HG03469 (cell line): Measurements from ENCODE around the gene SBF2.
A peak's percentile ranks its signal among the peaks of the same experiment; 100 is the strongest.

Experiments used
- ATAC-seq: cut with Tn5 transposase; IDR thresholded peaks from one replicate; pipeline ENCODE4 v1.9.1; 2021; ENCODE audit warnings: mild to moderate bottlenecking, moderate library complexity, moderate number of reproducible peaks; ENCODE audit not compliant: unreplicated experiment

Gene SBF2

DNA sequence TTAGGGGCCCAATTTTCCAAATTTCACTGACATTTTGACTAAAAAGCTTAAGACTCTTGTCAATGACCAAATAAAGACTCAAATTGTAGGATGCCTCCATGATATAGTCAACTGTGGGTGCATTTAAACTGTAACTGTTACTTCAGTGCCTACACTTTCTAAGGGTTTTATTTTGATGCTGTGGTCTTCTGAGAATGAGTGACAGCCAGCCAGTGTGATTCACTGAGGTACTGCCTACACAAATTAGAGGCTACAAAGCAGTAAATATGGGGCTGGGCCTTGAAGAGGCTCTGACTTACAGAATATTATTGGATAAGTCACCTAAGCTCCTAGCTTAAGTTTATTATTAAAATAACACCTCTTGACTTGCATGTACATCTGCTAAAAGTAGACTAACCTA lies 419.6 kb downstream of the SBF2 start:
- no peak for ATAC-seq

DNA sequence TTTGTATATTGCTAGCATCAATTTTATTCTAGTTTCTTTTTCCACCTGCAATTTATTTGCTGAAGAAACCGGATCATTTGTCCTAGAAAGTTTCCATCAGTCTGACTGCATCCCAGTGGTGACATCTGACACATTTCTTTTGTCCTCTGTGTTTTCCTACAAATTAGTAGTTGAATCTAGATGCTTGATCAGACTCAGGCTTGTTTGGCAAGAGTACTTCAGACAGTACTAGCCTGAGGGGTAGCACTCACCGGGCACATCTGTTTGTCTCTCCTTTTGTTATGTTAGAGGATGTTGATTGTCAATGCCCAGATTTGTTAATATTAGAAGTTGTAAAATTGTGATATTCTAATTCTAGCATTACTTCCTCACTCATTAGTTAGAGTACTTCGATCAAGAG lies 425.4 kb downstream of the SBF2 start:
- ATAC-seq: no peak

DNA sequence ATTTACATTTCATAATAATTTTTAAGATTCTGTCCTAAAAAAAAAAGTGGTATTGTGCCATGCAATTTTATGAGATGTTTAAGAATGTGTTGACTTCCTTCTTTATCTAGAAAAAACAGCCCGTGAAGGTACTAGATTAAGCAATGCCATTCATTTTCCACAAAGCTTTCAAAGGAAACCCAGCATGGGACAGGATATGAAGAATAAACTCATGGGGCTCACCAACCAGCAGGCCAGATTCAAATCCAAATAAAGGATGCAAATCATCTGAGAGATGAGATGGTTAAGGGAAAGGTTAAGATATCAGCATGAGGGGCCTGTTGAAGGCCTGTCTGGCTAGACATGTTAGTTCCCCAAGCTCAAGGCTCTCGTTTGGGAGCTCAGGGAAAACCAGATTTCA lies 431.0 kb downstream of the SBF2 start:
- no peak for ATAC-seq

DNA sequence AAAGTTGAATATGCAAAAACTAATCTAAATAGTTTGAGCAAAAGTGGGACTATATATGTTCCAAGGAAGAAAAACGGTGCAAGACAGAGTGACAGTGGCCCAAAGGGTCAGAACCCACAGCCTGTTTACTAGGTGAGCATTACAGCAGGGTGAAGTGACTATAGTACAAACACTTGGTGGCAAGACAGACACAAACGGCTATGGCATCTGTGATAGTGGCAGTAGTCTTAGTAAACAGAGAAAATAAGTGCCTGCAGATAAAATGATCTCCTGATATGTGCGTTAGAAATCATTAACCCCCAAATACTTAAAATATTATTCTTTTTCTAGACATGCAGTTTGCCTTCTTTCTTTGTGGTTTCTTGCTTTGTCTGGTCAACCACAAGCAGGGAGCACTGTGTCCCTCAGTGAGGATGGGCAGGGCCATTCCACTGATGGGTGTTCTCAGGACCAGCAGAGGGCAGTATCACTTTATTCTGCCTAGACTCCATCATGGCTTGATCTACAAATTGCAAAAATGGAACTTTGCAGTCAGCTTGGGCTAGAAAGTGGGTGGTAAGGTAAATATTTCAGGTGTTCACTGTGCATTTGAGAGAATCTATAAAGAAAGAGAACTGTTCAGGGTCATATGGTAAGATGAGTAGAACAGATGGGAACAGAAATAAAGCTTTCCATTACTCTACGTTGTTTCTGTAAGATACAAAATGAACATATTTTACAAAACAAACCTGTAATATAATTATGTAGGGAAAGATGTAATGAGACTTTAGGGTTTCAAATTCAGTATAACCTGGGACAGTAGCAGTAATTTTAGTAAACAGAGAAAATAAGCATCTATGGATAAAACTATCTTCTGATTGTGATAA lies 431.9 kb downstream of the SBF2 start:
- peak; percentile 81 for ATAC-seq

DNA sequence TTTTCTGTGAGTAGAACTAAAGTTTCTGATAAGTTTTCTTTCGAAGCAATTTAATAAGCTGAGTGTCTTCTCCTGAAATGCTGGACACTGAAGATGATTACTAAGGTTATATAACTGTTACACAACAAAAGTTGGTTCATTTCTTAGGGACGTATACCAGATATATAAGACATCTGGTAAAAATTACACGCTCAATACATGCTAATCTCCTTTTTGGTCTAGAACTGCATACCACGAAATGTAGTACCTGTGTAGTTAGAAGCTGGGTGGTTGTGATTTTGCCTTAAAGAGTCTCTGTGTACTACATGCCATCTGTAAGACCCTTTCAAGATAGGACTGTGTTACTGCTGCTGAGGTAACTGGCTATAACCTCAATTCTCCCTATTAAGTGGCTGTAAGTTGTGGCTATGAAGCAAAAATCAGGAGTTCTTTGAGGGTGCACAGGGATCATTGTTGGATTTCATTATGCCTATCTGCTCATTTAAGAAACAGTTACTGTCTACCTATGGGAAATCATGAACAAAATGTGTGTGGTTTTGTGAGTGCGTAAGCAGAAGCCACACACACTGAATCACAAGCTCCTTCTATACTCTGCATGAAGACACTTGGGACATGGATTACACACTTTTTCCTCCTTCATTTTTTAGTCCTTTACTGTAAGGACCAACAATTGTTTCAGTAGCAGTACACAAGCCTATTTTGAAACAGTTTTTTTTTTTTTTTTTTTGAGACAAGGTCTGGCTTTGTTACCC lies 434.3 kb downstream of the SBF2 start:
- no peak for ATAC-seq

DNA sequence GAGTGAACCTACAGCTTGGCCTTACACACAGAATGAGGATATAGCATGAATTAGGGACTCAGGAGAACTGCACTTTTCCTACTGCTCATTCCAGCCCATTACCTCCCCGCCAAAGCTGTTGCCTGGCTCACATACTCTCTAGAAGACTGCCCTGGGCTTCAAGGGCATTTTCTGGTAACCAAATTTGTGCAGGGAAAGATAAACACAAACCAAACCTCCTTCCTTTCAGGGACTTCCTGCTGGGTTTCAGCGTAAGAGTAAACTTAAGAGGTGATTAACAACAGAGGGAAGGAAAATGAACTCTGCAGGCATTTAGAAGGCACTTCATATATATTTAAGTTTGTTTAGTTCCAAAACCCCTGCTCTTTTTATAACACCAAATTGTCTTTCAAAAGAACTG lies 435.2 kb downstream of the SBF2 start:
- no peak for ATAC-seq

DNA sequence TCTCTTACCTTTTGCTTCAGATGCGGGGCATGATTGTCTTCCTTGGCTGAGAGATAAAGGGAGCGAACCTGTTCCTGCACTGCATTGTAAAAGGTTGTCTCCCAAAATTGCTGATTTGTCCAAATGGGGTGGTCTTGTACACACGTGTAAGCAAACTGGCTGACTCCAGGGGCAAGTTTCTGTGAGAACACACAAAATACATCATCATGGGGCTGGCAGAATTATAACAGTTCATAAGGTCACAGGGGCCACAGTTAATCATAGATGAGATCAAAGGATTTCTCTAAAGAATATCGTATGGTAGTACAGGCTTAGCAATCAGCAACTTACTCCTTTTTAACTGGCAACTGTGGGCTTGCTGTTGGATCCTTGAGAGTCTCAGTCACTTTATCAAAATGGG lies 435.8 kb downstream of the SBF2 start:
- no peak for ATAC-seq

DNA sequence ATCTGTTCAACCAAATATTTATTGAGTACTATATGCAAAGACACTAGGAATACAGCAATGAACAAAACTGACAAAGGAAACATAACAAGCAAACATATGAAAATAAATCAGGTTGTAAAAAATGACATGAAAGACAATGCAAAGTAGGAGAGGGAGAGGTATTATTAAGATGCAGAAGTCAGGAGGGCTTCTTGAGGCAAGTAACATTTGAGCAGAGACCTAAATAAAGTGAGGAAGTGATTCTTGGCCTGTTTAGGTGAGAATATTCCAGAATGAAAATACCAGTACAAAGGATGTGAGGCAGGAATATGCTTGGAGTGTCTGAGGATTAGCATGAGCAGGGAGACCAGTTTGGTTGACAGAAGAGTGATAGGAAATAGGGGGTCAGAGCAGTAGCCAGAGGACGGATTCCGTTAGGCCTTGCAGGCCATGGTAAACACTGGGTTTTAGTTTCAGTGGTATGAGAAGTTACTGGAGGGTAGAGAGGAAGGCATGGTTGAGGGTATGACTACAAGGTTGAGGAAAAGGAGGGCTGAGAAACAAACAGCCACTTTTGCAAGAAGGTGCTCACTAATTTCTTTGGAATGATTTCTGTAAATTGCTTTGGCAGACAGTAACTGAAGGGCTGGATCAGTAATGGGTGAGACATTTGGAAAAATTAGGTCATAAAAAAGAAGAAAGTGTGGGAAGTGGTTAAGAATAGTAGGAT lies 438.3 kb downstream of the SBF2 start:
- no peak for ATAC-seq

DNA sequence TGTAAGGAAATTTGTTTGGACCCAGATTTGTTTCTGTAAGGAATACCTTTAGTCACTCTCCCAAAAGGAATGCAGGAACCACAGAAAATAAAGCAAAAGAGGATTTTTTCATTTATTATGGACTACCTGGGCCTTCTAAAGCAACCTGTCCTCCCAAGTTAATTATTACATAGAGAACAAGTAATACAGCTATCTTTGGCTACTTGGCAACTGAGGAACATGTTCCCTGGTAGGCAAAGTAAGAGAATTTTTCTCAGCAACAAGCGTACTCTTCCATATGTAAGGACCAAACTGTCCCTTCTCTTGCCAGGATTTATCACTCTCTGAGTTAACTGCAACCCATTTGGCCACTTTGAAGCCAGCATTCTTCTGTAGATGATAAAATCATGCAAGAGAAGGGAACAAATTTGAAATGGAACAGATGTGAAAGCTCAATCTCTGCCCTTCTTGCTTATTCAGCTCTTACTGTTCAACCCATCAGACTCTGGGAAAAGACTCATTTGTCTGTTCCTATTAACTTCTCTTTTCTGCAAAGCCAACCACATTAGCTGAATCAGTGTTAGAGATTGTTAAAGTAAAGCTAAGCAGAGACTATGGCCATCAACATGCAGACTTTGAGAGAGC lies 440.0 kb downstream of the SBF2 start:
- ATAC-seq: no peak

DNA sequence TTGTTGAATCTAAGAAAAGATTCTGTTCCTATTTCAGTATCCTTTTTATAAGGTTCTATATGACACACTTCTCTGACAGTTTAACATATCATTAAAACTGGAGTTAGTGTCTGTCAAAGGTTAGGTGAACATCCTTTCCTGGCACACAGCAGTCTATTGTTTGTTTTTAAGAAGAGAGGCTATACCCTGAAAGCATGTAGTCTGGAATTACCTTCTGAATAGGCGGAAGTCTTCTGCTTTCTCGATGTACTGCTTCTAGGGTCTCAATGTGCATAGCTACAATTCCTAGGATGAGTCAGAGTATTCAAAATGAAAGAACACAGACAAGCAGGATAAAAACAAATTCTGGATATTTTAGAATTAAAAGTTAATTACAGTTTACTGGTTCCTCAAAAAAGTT lies 441.6 kb downstream of the SBF2 start:
- ATAC-seq: no peak

DNA sequence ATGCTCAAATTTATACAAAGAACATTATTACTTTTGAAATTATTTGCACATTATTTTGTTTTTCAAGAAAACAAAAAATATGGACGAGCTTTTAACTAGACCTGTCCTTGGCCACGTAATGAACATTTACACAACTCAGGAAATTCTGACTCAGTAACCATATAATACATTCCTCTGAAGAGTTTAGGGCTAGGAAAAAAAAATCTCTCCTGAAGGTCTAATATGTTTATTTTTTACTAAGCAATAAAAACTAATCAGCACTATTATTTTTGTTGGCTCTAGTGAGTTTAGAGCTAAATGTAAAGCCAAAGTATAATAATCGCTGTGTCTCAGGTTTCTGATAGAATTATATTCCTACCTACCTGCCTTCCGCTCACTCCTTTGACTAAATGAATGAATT lies 442.7 kb downstream of the SBF2 start:
- no peak for ATAC-seq

DNA sequence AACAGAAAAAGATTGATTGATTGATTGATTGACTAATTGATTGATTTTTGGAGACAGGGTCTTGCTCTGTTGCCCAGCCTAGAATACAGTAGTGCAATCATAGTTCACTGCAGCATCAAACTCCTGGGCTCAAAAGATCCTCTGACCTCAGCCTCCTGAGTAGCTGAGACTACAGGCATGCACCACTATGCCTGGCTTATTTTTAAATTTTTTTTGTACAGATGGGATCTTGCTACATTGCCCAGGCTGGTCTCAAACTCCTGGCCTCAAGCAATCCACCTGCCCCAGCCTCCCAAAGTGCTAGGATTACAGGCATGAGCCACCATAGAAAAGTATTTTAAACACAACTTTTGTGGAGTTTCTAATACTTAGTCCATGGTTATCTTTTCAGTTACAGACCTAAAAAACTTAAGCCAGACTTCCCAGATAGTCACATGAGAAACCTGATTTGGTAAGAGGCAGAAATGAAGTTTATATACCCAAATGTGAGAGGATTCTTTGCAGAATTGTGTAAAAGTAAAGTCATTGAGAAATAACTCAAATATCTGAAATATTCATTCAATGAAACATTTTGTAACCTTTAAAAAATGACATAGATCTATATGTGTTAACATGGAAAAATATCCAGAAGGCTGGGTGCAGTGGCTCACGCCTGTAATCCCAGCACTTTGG lies 443.7 kb downstream of the SBF2 start:
- no peak for ATAC-seq

DNA sequence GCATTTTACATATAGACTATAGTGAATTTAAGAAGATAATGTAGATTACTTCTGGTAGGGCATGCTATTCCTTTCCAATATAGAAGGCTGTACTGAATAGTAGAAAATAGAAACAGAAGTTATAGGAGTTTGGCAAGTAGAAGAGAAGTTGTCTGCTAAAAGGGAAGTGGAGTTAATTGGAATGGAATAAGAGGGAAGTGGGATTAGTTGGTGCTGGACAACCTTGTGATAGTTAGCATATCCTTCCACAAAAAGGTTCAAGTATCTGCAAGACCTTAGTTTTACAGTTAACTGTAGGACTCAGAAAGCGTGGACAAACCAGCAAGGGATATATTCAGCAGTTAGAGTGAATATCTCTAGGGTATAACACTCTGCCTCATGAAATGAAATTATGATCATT lies 444.6 kb downstream of the SBF2 start:
- no peak for ATAC-seq

DNA sequence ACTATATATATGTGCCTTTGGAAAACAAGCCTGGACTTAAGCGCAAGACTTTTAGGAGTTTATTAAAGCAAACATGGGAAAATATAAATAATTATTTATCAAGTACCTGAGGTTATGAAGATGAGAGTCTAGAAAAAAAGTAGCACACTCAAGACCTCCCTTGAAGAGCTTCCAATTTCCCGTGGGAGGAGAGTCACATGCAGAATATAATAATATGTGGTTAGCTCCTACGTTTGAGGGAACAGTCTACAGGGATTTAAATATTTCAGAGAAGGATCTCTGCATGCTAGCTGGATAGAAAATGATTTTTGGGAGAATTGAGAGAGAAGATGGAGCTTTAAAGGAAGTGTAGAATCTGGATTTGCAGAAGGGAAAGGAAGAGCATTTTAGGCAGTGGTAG lies 446.4 kb downstream of the SBF2 start:
- ATAC-seq: no peak

DNA sequence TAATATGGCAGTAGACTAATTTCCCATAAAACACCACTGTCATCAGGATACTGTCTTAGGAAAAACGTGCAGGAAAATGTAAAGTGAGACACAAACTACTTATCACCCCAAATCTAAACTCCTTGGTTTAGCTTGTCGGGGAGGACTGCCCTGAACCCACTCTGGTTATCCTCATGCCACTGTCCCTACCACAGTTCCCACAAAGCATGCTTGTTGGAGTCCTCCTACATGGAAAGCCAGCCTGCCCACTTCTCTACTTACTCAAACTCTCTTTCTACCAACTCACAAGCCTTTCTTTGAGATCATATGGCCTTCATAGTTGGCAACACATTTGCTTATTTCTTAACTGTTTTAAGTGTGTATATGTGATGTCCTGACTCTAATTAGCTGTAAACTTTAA lies 451.1 kb downstream of the SBF2 start:
- no peak for ATAC-seq

DNA sequence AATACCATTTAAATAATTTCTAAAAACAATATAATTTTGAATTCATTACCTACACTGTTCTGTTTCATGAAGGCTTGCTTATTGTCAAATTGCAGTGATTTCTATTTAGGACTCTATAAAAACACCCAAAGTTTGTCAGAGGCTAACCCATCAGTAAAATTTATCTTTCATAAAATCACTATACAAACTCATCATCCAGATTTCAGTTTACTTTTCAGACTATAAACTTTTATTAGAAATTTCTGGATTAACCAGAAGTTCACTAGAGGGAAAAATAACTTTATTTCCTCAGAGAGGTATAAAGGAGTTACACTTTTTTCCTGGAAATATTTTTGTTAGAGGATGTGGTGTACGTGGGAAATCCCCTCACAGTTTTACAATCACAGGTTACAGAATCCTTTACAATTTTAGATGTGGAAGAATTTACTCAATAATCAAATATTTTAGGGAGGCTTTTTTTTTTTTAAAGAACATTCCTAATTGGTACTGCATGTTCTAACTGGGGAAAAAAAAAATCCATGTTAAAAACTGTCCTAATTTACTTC lies 453.5 kb downstream of the SBF2 start:
- ATAC-seq: no peak

DNA sequence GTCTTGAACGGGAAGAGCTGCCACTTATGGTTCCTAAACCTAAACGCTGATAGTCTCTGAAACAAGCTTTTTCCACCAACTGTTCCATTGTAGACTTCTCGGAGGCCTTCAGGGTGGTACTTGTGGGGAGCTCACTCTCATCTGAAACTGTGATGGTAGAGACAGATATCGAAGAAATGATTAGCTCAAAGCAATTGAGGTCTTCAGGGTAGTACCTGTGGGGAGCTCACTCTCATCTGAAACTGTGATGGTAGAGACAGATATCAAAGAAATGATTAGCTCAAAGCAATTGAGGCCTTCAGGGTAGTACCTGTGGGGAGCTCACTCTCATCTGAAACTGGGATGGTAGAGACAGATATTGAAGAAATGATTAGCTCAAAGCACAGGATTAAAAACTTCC lies 454.5 kb downstream of the SBF2 start:
- no peak for ATAC-seq

DNA sequence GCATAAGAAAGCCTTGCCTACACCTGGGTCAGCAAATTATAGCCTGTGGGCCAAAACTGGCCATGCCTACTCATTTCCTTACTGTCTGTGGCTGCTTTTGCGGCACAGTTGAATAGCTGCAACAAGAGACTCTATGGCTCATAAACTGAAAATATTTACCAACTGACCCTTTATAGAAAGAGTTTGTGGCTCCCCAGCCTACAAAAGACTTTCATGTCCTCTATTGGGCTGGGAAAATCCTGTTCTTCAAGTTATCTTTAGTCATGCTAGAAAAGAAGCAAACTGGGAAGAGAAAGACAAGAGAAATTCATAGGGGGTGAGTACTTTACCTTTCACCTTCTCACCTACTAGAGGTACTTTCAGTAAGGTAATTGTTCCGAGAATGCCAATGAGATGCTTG lies 455.1 kb downstream of the SBF2 start:
- ATAC-seq: no peak

DNA sequence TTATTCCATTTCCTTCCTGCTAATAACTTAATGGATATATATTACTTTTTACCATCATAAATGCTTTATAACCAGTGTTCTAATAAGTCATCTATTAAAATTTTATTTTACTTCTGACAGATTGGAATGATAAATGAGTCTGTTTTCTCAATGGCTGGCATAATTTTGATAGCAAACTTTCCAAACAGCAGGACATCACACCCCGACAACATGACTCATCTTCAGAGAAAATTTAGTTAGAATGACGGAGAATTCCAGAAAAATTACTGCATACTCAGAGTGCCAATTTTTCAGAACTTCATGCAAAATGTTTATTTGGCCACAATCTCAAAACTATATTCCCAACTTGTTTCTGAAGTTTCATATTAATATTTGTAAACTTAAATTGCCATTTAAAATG lies 455.8 kb downstream of the SBF2 start:
- ATAC-seq: no peak

DNA sequence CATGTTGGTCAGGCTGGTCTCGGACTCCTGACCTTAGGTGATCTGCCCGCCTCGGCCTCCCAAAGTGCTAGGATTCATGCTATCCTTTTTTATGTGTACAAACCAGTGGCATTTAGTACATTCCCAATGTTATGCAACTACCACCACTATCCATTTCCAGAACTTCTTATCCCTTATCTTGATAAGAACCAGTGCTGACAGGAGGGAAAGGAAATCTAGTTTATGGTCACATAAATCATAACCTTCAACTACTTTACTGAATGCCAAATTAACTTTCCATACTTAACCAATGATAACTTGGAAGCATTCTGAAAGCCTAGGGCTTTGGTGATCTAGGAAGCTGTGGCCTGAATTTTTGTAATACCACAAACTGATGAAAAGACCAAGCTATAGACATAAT lies 459.7 kb downstream of the SBF2 start:
- no peak for ATAC-seq
